ENCODE measurements around the gene R3HCC1L.

The R3HCC1L gene

GRCh38 chr10:98238391-98238790, 103.9 kb downstream of the R3HCC1L start:
- no peak for DNase-seq

GRCh38 chr10:98240524-98240923, 106.1 kb downstream of the R3HCC1L start:
- no peak for DNase-seq

- DNase-seq, result peak; percentile 48
Measured at GRCh38 chr10:98242823-98243222, 108.4 kb downstream of the R3HCC1L start.

- DNase-seq, result no peak
Measured at GRCh38 chr10:98244141-98244540, 109.7 kb downstream of the R3HCC1L start.

- DNase-seq, result no peak
Measured at GRCh38 chr10:98244586-98244985, 110.1 kb downstream of the R3HCC1L start.

- DNase-seq, result peak; percentile 78
Measured at GRCh38 chr10:98246911-98247805, 112.7 kb downstream of the R3HCC1L start.

GRCh38 chr10:98248018-98248417, 113.6 kb downstream of the R3HCC1L start:
- no peak for DNase-seq

- DNase-seq, result no peak
Measured at GRCh38 chr10:98249134-98249533, 114.7 kb downstream of the R3HCC1L start.

- no peak for DNase-seq
Measured at GRCh38 chr10:98251399-98251798, 116.9 kb downstream of the R3HCC1L start.

- no peak for DNase-seq
Measured at GRCh38 chr10:98252464-98252863, 118.0 kb downstream of the R3HCC1L start.

- no peak for DNase-seq
Measured at GRCh38 chr10:98253499-98253898, 119.0 kb downstream of the R3HCC1L start.

- DNase-seq, result no peak
Measured at GRCh38 chr10:98254234-98254974, 119.9 kb downstream of the R3HCC1L start.

GRCh38 chr10:98255146-98255877, 120.9 kb downstream of the R3HCC1L start:
- DNase-seq, result no peak

GRCh38 chr10:98256692-98257091, 122.2 kb downstream of the R3HCC1L start:
- DNase-seq, result no peak

- DNase-seq, result no peak
Measured at GRCh38 chr10:98257198-98257597, 122.7 kb downstream of the R3HCC1L start.

GRCh38 chr10:98257961-98258360, 123.5 kb downstream of the R3HCC1L start:
- no peak for DNase-seq

GRCh38 chr10:98258683-98259454, 124.4 kb downstream of the R3HCC1L start:
- no peak for DNase-seq

GRCh38 chr10:98259606-98260315, 125.3 kb downstream of the R3HCC1L start:
- no peak for DNase-seq

GRCh38 chr10:98260350-98260749, 125.9 kb downstream of the R3HCC1L start:
- no peak for DNase-seq

- DNase-seq, result no peak
Measured at GRCh38 chr10:98260752-98261151, 126.3 kb downstream of the R3HCC1L start.

- no peak for DNase-seq
Measured at GRCh38 chr10:98261436-98262277, 127.2 kb downstream of the R3HCC1L start.

All from fibroblast of upper back skin (primary cell).